ENCODE measurements around the gene PYHIN1.

The PYHIN1 gene

GRCh38 chr1:159023723-159024122 lies 92.4 kb downstream of the PYHIN1 start:
- DNase-seq, result no peak

- no peak for DNase-seq
Measured at GRCh38 chr1:159025043-159025442, 93.7 kb downstream of the PYHIN1 start.
